GM23248 (cell line): Measurements from ENCODE around the gene TLCD3A. TPM values are rescaled to one million over a fixed set of nuclear protein-coding genes. Genes with fewer than 3 reads are reported as not detected.
A peak's percentile ranks its signal among the peaks of the same experiment; 100 is the strongest.

Experiments
- DNase-seq: peaks from one replicate; pipeline ENCODE4 v3.0.0-alpha.2; 2015
- H2AFZ ChIP-seq: fragments of 200-600 bp; sonication (generic); 2 replicates; pipeline ENCODE4 v1.6.1; 2016; ENCODE audit warnings: antibody characterized with exemption
- H3F3A ChIP-seq: fragments of 200-600 bp; sonication (generic); 2 replicates; pipeline ENCODE4 v1.6.1; 2016; ENCODE audit warnings: mild to moderate bottlenecking, antibody characterized with exemption, mixed run types; ENCODE audit not compliant: insufficient read depth
- H3K27ac ChIP-seq: fragments of 200-600 bp; sonication (generic); 2 replicates; pipeline ENCODE4 v1.5.1; 2016; ENCODE audit warnings: mild to moderate bottlenecking
- H3K27me3 ChIP-seq: fragments of 200-600 bp; sonication (generic); replicated peaks from 2 replicates; pipeline ENCODE4 v1.6.1; 2016; ENCODE audit warnings: mild to moderate bottlenecking; ENCODE audit not compliant: insufficient read depth
- H3K36me3 ChIP-seq: fragments of 200-600 bp; sonication (generic); 2 replicates; pipeline ENCODE4 v1.6.1; 2016; ENCODE audit warnings: low read depth, mild to moderate bottlenecking
- H3K4me1 ChIP-seq: fragments of 200-600 bp; sonication (generic); 2 replicates; pipeline ENCODE4 v1.6.1; 2016; ENCODE audit warnings: mild to moderate bottlenecking; ENCODE audit not compliant: insufficient read depth
- H3K4me2 ChIP-seq: fragments of 200-600 bp; sonication (generic); one replicate; pipeline ENCODE4 v1.6.1; 2016; ENCODE audit warnings: mild to moderate bottlenecking; ENCODE audit not compliant: unreplicated experiment
- H3K4me3 ChIP-seq: fragments of 200-600 bp; sonication (generic); 2 replicates; pipeline ENCODE4 v1.5.1; 2016; ENCODE audit warnings: mild to moderate bottlenecking
- H3K79me2 ChIP-seq: fragments of 200-600 bp; sonication (generic); 2 replicates; pipeline ENCODE4 v1.6.1; 2016; ENCODE audit warnings: mild to moderate bottlenecking; ENCODE audit not compliant: insufficient read depth
- H3K9ac ChIP-seq: fragments of 200-600 bp; sonication (generic); 2 replicates; pipeline ENCODE4 v1.6.1; 2016; ENCODE audit warnings: mild to moderate bottlenecking
- H3K9me2 ChIP-seq: fragments of 200-600 bp; sonication (generic); 2 replicates; pipeline ENCODE4 v1.6.1; 2016; ENCODE audit warnings: mixed run types, mild to moderate bottlenecking, moderate library complexity; ENCODE audit not compliant: insufficient read depth
- H3K9me3 ChIP-seq: fragments of 200-600 bp; sonication (generic); one replicate; pipeline ENCODE4 v1.6.1; 2017; ENCODE audit warnings: low read depth
- H4K20me1 ChIP-seq: fragments of 200-600 bp; sonication (generic); 2 replicates; pipeline ENCODE4 v1.6.0; 2016; ENCODE audit not compliant: insufficient read depth
- EZH2 ChIP-seq: fragments of 200-600 bp; sonication (generic); IDR thresholded peaks from 2 replicates; pipeline ENCODE4 v1.6.1; 2018; ENCODE audit warnings: antibody characterized with exemption, mild to moderate bottlenecking; ENCODE audit not compliant: insufficient read depth, poor library complexity, severe bottlenecking
- EZH2phosphoT487 ChIP-seq: fragments of 200-600 bp; sonication (generic); IDR thresholded peaks from 2 replicates; pipeline ENCODE4 v1.6.1; 2018; ENCODE audit warnings: antibody characterized with exemption, moderate library complexity, mild to moderate bottlenecking, low read depth; ENCODE audit not compliant: insufficient read depth
- WGBS, 2 experiments: methylation state at CpG; one replicate each; pipeline ENCODE4 v1.1.6; 2015 to 2017; ENCODE audit warnings: low lambda C conversion rate in 2 of 2, low coverage in 1 of 2; ENCODE audit errors: missing lambda C conversion rate in 2 of 2; 5-methylcytosine and 5-hydroxymethylcytosine counted together
- in situ Hi-C: fragments of 300-500 bp; cut with MboI; formaldehyde crosslinking; loops from 2 replicates; pipeline ENCODE4 v1.15.0; 2020
- polyA plus RNA-seq: library from polyadenylated mRNA; unstranded; fragments of >200 nt; fragmentation: Nextera tagmentation; extraction: Ambion mirVana; gene quantifications from 2 replicates; pipeline ENCODE4 v1.2.1, GENCODE V29; 2016
- total RNA-seq: library from RNA; depleted of rRNA; stranded (reverse); fragments of >200 nt; shearing (Covaris generic); gene quantifications from 2 replicates; pipeline ENCODE4 v1.2.3, GENCODE V29; 2014

TLCD3A gene
- total and polyA plus RNA-seq, 2 experiments from 2014 or later: 42.2 to 56.4 TPM

DNA sequence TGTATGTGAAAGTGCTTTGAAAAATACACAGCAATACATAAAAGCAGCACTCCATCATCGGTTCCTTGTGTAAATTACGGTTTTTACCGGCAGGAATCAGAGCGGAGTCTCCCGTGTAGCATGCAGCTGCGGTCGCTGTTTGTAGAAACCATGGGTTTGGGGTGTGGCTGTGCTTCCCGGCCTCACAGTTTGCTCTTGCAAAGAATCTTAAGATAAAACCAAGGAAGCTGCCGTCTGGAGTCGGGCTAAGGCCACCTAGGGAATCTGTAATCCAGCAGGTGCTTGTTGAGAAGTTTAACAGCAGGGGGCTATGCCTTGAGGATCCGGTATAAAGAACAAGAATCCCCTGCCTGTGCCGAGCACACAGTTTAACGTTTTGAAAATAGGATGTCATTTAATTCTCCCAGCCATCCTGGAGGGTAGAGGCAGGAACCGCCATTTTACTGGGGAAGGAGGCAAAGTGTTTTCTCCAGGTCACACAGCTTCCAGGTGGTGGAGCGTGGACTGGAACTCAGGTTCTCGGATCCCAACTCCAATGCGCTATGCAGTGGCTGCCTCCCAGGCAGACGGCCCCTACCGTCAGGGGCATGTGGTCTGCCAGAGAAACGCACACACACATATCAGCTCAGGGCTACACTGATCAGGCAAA is 6.0 kb upstream of the TLCD3A start:
- in situ Hi-C loops: no loop called here

DNA sequence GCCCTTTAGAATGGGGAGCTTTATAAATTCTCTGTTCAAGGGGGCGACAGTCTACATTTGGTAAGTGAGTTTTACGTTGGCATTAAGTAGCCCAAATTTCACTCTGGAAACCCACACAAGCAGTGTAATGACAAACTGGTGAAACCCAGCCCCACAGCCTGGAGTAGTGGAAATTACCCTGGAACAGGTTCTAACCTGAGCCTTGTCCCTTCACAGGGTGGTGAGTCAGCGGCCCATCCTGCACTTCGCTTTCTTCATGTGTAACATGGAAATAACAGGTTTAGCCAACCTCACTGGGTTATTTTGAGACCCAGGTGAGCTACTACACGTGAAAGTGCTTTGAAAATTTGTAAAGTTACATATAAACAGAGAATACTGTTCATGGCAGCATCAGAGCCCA is 3.5 kb upstream of the TLCD3A start:
- Histone ChIP-seq H3K9ac (no peak overlapping the region), H3K36me3 (no peaks in the 10 kb centered on the region)
- WGBS, 2 experiments: 91 to 93% methylated on average over 5 of the region's 5 CpGs

More for the DNA sequence above, 6.0 kb upstream of the TLCD3A start:
- Histone ChIP-seq H4K20me1 (no peaks in the 10 kb centered on the region), H3K79me2 (0 out of 2 replicates have a peak, but pooled peaks cover 6% of the 10 kb centered on the region), H3F3A (peaks cover 6% of the 10 kb centered on the region), H3K4me2 (no peak overlapping the region), H3K27ac (no peak overlapping the region), H3K36me3 (no peaks in the 10 kb centered on the region), H3K4me3 (no peak overlapping the region), H3K9me2 (no peaks in the 10 kb centered on the region), H2AFZ (no peak overlapping the region), H3K9me3 (no peaks in the 10 kb centered on the region), H3K27me3 (no peaks in the 10 kb centered on the region), H3K4me1 (no peaks in the 10 kb centered on the region), H3K9ac (no peak overlapping the region)
- TF ChIP-seq EZH2phosphoT487 (no peak), EZH2 (no peak)
- 76 to 82% methylated on average over 20 of the region's 20 CpGs for WGBS, 2 experiments
- no peak for DNase-seq

GRCh38 chr17:731644-732066 is 741 bp upstream of the TLCD3A start:
- WGBS, 2 experiments: 6 to 14% methylated on average over 25 to 26 of the region's 26 CpGs
- Histone ChIP-seq H3K4me1 (peaks cover 7% of the 10 kb centered on the region), H3K36me3 (peaks cover 13% of the 10 kb centered on the region), H2AFZ (peak overlapping the region; percentile 72), H3K9me2 (no peaks in the 10 kb centered on the region), H3K4me3 (peak overlapping the region; percentile 86), H3K4me2 (peak overlapping the region; percentile 70), H3K9me3 (no peaks in the 10 kb centered on the region), H3K27me3 (no peaks in the 10 kb centered on the region), H3K9ac (peak overlapping the region; percentile 79), H3K79me2 (peaks cover 46% of the 10 kb centered on the region), H4K20me1 (no peaks in the 10 kb centered on the region), H3K27ac (peak overlapping the region; percentile 40), H3F3A (peaks cover 7% of the 10 kb centered on the region; the same call in 1 of the 2 replicates)
- in situ Hi-C loops: no loop called here
- no peak for DNase-seq
- TF ChIP-seq EZH2 (no peak), EZH2phosphoT487 (no peak)

More for the DNA sequence above, 3.5 kb upstream of the TLCD3A start:
- H3K9me3 ChIP-seq: no peaks in the 10 kb centered on the region
- no peak overlapping the region for H3K4me2 ChIP-seq
- peaks cover 4% of the 10 kb centered on the region; the same call in 1 of the 2 replicates for H3F3A ChIP-seq
- no peak for DNase-seq
- H2AFZ ChIP-seq: no peak overlapping the region
- TF ChIP-seq EZH2phosphoT487: no peak
- no peak for TF ChIP-seq EZH2
- H3K4me1 ChIP-seq: peaks cover 6% of the 10 kb centered on the region
- H3K27ac ChIP-seq: no peak overlapping the region
- peaks cover 18% of the 10 kb centered on the region for H3K79me2 ChIP-seq
- no peaks in the 10 kb centered on the region for H4K20me1 ChIP-seq
- no peak overlapping the region for H3K4me3 ChIP-seq
- H3K27me3 ChIP-seq: no peaks in the 10 kb centered on the region
- H3K9me2 ChIP-seq: no peaks in the 10 kb centered on the region
- in situ Hi-C loops: no loop called here

- peak overlapping the region; percentile 98 for H3K9ac ChIP-seq
- peak overlapping the region; percentile 86 for H3K4me3 ChIP-seq
- WGBS, 2 experiments: 5 to 7% methylated on average over 42 to 47 of the region's 57 CpGs
- peaks cover 13% of the 10 kb centered on the region for H3K36me3 ChIP-seq
- no peaks in the 10 kb centered on the region for H3K9me2 ChIP-seq
- H3K9me3 ChIP-seq: no peaks in the 10 kb centered on the region
- H3K4me1 ChIP-seq: peaks cover 7% of the 10 kb centered on the region
- peak overlapping the region; percentile 80 for H3K27ac ChIP-seq
- H3K27me3 ChIP-seq: no peaks in the 10 kb centered on the region
- TF ChIP-seq EZH2 (no peak), EZH2phosphoT487 (no peak)
- peaks cover 7% of the 10 kb centered on the region; the same call in 1 of the 2 replicates for H3F3A ChIP-seq
- H4K20me1 ChIP-seq: no peaks in the 10 kb centered on the region
- H3K79me2 ChIP-seq: peaks cover 59% of the 10 kb centered on the region
- in situ Hi-C loops: no loop called here
- peak overlapping the region; percentile 89 for H3K4me2 ChIP-seq
- peak overlapping the region; percentile 72 for H2AFZ ChIP-seq
- peak; percentile 77 for DNase-seq
Measured at GRCh38 chr17:732902-733720, 715 bp downstream of the TLCD3A start.
